Esophagus muscularis mucosa (tissue), 4 donors: ENCODE measurements around the gene SLC39A11.

ENCODE experiments used
- CTCF ChIP-seq, 3 experiments: fragments of 200-600 bp in 2 of 3; fragments of 450-650 bp in 1 of 3; sonication (generic) in 2 of 3; IDR thresholded peaks; one replicate each; pipeline ENCODE4 v1.5.1; 2017 to 2019; ENCODE audit warnings: antibody characterized with exemption in 3 of 3, mild to moderate bottlenecking in 2 of 3, moderate library complexity in 1 of 3
- EP300 ChIP-seq: sonication (generic); formaldehyde crosslinking; IDR thresholded peaks from one replicate; pipeline ENCODE4 v1.6.1; 2017; ENCODE audit warnings: antibody characterized with exemption
- POLR2A ChIP-seq: fragments of 450-650 bp; IDR thresholded peaks from one replicate; pipeline ENCODE4 v1.6.1; 2017; ENCODE audit warnings: antibody characterized with exemption, moderate library complexity, mild to moderate bottlenecking, low read depth
- POLR2AphosphoS5 ChIP-seq, 2 donors: sonication (generic); formaldehyde crosslinking; IDR thresholded peaks; one replicate each; pipeline ENCODE4 v1.6.1; 2017; ENCODE audit warnings: antibody characterized with exemption in 2 of 2

DNA sequence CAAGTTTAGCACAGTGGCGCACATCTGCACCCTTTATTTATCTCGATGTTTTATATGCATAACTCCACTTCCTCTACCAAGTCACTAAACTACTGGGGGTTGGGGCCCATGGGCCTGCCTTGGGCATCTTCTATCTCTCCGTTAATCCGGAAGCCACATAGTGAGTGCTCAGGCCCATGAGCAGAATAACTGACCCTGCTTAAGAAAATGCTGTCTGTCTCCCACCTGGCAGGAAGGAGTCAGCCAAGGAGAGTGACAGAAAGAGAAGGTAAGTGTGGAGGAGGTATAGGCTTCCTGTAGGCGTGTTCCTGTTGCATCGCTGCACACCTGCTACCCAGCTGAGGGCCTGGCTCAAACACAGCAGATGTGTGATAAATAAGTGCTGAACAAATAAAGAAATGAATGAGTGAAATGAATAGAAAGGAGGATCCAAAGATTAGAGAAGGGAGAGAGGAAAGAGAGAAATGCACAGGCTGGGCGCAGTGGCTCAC is 320.1 kb downstream of the SLC39A11 start:
- TF ChIP-seq POLR2A (no peak), CTCF (IDR thresholded peaks at IDR 0.05) (no peak), POLR2AphosphoS5 (IDR thresholded peaks at IDR 0.05) (no peak), EP300 (no peak)
